K562 (cell line): ENCODE results near the gene RUNX1. TPM values are rescaled to one million over a fixed set of nuclear protein-coding genes. Genes with fewer than 3 reads are reported as not detected.

ENCODE experiments used
- ARNT ChIP-seq, 2 experiments: fragments of 450-650 bp; IDR thresholded peaks; 2 replicates each; pipeline ENCODE4 v1.6.1; 2016; ENCODE audit warnings: mild to moderate bottlenecking in 1 of 2
- BMI1 ChIP-seq: fragments of 150-350 bp; IDR thresholded peaks from 2 replicates; pipeline ENCODE4 v1.6.1; 2014; ENCODE audit warnings: low read length
- BRF1 ChIP-seq: IDR thresholded peaks from 3 replicates; pipeline ENCODE4 v1.6.1; 2011; ENCODE audit warnings: borderline replicate concordance, mild to moderate bottlenecking; ENCODE audit not compliant: insufficient read length; ENCODE audit errors: extremely low read depth
- CBX8 ChIP-seq: fragments of 200-600 bp; sonication (generic); IDR thresholded peaks from 2 replicates; pipeline ENCODE4 v1.6.1; 2012; ENCODE audit warnings: borderline replicate concordance, mixed run types, low read depth, mild to moderate bottlenecking, moderate library complexity, mixed read lengths, low read length, control low read depth, inconsistent platforms; ENCODE audit not compliant: poor library complexity, severe bottlenecking; ENCODE audit errors: extremely low read depth
- E2F3 ChIP-seq: fragments of 250-450 bp; sonication (Bioruptor Pico); IDR thresholded peaks from 2 replicates; pipeline ENCODE4 v1.4.0; 2020; ENCODE audit warnings: mild to moderate bottlenecking
- HEY1 ChIP-seq: fragments of 250-450 bp; sonication (Bioruptor Pico); IDR thresholded peaks from 2 replicates; pipeline ENCODE4 v1.5.0; 2020; ENCODE audit warnings: mild to moderate bottlenecking, moderate library complexity, borderline replicate concordance
- HNRNPL ChIP-seq: fragments of 200-400 bp; formaldehyde crosslinking; IDR thresholded peaks from 2 replicates; pipeline ENCODE4 v1.6.1; 2017; ENCODE audit warnings: low read depth, mild to moderate bottlenecking, low read length
- KAT7 ChIP-seq: sonication (generic); formaldehyde crosslinking; IDR thresholded peaks from 2 replicates; pipeline ENCODE4 v1.8.0; 2022; ENCODE audit warnings: missing genetic modification reagents, mild to moderate bottlenecking, borderline replicate concordance
- NFE2L1 ChIP-seq: fragments of 450-650 bp; IDR thresholded peaks from 2 replicates; pipeline ENCODE4 v1.6.1; 2016; ENCODE audit warnings: missing genetic modification characterization, low read depth, mild to moderate bottlenecking, missing compliant biosample characterization, moderate library complexity, borderline replicate concordance
- NONO ChIP-seq, 2 experiments: fragments of 200-400 bp in 1 of 2; fragments of 450-650 bp in 1 of 2; formaldehyde crosslinking in 1 of 2; IDR thresholded peaks; 2 replicates each; pipeline ENCODE4 v1.6.1; 2017; ENCODE audit warnings: low read depth in 2 of 2, mild to moderate bottlenecking in 2 of 2, moderate library complexity in 2 of 2, low read length in 1 of 2
- PRPF4 ChIP-seq: fragments of 200-400 bp; formaldehyde crosslinking; IDR thresholded peaks from one replicate; pipeline ENCODE4 v1.6.1; 2017; ENCODE audit warnings: low read length, low read depth, mild to moderate bottlenecking; ENCODE audit not compliant: insufficient read depth, poor library complexity, severe bottlenecking
- ZFP30 ChIP-seq: fragments of 250-450 bp; sonication (Bioruptor Pico); IDR thresholded peaks from 2 replicates; pipeline ENCODE4 v1.8.0; 2022; ENCODE audit warnings: moderate library complexity, mild to moderate bottlenecking, inconsistent platforms, borderline replicate concordance
- ZNF217 ChIP-seq: sonication (generic); formaldehyde crosslinking; IDR thresholded peaks from 2 replicates; pipeline ENCODE4 v1.8.0; 2022; ENCODE audit warnings: mild to moderate bottlenecking, missing genetic modification reagents
- ZNF3 ChIP-seq: fragments of 250-450 bp; sonication (Bioruptor Pico); IDR thresholded peaks from 2 replicates; pipeline ENCODE4 v1.5.0; 2021; ENCODE audit warnings: mild to moderate bottlenecking, moderate library complexity
- polyA plus RNA-seq, 8 experiments: library from polyadenylated mRNA; depleted of rRNA in 4 of 8; stranded (reverse) in 5 of 8; unstranded in 3 of 8; fragments of >200 nt; fragmentation: Nextera tagmentation in 2 of 8; fragmentation: Illumina TruSeq in 1 of 8; extraction: Ambion mirVana in 2 of 8; extraction: Trizol in 1 of 8; gene quantifications; 2 replicates each; pipeline versions ENCODE4 v1.2.1 to v1.2.3, GENCODE V29; 2011 to 2014; ENCODE audit warnings: inconsistent platforms in 1 of 8, missing spikeins in 1 of 8
- total RNA-seq, 7 experiments: library from RNA; depleted of rRNA in 6 of 7; stranded (reverse); fragments of >200 nt in 6 of 7; fragmentation: Illumina TruSeq in 2 of 7; extraction: Trizol in 2 of 7; gene quantifications; 2 replicates each; pipeline versions ENCODE4 v1.2.1 to v1.2.3, GENCODE V29; 2011 to 2021; ENCODE audit warnings: low replicate concordance in 1 of 7
- TF ChIP-seq, protein P1 (sequence below): fragments of 250-450 bp; sonication (Bioruptor Pico); IDR thresholded peaks from 2 replicates; pipeline ENCODE4 v1.5.0; 2021
- TF ChIP-seq, protein P2 (sequence below), 2 experiments: IDR thresholded peaks; 2 replicates each; pipeline ENCODE4 v1.6.1; 2012; ENCODE audit warnings: improper control_type of control experiment in 2 of 2, low read depth in 2 of 2, low read length in 2 of 2, borderline replicate concordance in 1 of 2
- TF ChIP-seq, protein P3 (sequence below): fragments of 250-450 bp; sonication (Bioruptor Pico); IDR thresholded peaks from 2 replicates; pipeline ENCODE4 v1.8.0; 2021; ENCODE audit warnings: moderate library complexity, mild to moderate bottlenecking, inconsistent platforms
- TF ChIP-seq, protein P4 (sequence below): sonication (generic); formaldehyde crosslinking; IDR thresholded peaks from 2 replicates; pipeline ENCODE4 v1.8.0; 2022; ENCODE audit warnings: missing genetic modification reagents, mild to moderate bottlenecking, borderline replicate concordance

Gene RUNX1
- total and polyA plus RNA-seq, 9 of the 15 experiments (the other 6 are each of a cell fraction or from before 2014, with no cell fraction given) = 2.2 to 68.6 (median 17.8) TPM

DNA sequence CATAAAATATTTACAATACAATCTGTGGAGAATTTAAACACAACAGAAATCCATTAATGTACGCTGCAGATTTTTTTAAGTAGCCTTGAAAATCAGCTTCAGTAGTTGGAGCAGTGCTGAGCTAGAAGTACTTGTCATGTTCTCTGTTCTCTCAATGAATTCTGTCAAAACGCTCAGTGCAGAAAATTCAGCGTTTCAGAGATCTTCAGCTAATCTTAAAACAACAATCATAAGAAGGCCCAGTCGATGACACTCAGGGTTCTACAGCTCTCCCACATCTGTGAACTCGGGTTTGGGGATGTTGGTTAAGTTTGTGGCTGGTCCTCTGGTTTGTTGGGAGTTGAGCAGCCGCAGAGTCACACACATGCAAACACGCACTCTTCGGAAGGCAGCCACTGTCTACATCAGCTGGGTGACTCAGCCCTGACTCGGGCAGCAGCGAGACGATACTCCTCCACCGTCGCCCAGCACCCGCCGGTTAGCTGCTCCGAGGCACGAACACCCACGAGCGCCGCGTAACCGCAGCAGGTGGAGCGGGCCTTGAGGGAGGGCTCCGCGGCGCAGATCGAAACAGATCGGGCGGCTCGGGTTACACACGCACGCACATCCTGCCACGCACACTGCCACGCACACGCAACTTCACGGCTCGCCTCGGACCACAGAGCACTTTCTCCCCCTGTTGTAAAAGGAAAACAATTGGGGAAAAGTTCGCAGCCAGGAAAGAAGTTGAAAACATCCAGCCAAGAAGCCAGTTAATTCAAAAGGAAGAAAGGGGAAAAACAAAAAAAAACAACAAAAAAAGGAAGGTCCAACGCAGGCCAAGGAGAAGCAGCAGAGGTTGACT is 161.2 kb downstream of the RUNX1 start (continued):
- TF ChIP-seq BMI1 (0 out of 2 replicates have a peak, but pooled peaks have one; percentile 14), ARNT (IDR thresholded peaks at IDR 0.05) (peak in 1 of 2 experiments; percentile 51; a peak in 1 of 4 replicates), PRPF4 (no peak), ZNF3 (CRISPR knock-in tag) (no peak), NONO (IDR thresholded peaks at IDR 0.05; ENCODE audit: low read depth in 2 of 2, low read length in 1 of 2) (0 out of 4 replicates have a peak, but pooled peaks of 1 of the 2 experiments have one; percentile 22), CBX8 (no peak), BRF1 (no peak), NFE2L1 (no peak), KAT7 (CRISPR knock-in tag) (peak; percentile 69; the same call in 1 of the 2 replicates), ZFP30 (no peak; the same call in 1 of the 2 replicates), E2F3 (CRISPR knock-in tag) (no peak), ZNF217 (CRISPR knock-in tag) (no peak), HNRNPL (no peak), HEY1 (no peak)
- TF ChIP-seq, protein P1, sequence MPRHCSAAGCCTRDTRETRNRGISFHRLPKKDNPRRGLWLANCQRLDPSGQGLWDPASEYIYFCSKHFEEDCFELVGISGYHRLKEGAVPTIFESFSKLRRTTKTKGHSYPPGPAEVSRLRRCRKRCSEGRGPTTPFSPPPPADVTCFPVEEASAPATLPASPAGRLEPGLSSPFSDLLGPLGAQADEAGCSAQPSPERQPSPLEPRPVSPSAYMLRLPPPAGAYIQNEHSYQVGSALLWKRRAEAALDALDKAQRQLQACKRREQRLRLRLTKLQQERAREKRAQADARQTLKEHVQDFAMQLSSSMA (CRISPR knock-in tag) = no peak
- TF ChIP-seq, protein P2, sequence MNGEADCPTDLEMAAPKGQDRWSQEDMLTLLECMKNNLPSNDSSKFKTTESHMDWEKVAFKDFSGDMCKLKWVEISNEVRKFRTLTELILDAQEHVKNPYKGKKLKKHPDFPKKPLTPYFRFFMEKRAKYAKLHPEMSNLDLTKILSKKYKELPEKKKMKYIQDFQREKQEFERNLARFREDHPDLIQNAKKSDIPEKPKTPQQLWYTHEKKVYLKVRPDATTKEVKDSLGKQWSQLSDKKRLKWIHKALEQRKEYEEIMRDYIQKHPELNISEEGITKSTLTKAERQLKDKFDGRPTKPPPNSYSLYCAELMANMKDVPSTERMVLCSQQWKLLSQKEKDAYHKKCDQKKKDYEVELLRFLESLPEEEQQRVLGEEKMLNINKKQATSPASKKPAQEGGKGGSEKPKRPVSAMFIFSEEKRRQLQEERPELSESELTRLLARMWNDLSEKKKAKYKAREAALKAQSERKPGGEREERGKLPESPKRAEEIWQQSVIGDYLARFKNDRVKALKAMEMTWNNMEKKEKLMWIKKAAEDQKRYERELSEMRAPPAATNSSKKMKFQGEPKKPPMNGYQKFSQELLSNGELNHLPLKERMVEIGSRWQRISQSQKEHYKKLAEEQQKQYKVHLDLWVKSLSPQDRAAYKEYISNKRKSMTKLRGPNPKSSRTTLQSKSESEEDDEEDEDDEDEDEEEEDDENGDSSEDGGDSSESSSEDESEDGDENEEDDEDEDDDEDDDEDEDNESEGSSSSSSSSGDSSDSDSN (IDR thresholded peaks at IDR 0.05; ENCODE audit: borderline replicate concordance in 1 of 2, low read depth in 2 of 2, low read length in 2 of 2) = peak; percentile 96 to 98; a peak in 3 of 4 replicates
- TF ChIP-seq, protein P3, sequence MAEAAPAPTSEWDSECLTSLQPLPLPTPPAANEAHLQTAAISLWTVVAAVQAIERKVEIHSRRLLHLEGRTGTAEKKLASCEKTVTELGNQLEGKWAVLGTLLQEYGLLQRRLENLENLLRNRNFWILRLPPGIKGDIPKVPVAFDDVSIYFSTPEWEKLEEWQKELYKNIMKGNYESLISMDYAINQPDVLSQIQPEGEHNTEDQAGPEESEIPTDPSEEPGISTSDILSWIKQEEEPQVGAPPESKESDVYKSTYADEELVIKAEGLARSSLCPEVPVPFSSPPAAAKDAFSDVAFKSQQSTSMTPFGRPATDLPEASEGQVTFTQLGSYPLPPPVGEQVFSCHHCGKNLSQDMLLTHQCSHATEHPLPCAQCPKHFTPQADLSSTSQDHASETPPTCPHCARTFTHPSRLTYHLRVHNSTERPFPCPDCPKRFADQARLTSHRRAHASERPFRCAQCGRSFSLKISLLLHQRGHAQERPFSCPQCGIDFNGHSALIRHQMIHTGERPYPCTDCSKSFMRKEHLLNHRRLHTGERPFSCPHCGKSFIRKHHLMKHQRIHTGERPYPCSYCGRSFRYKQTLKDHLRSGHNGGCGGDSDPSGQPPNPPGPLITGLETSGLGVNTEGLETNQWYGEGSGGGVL = 0 out of 2 replicates have a peak, but pooled peaks have one; percentile 20
- TF ChIP-seq, protein P4, sequence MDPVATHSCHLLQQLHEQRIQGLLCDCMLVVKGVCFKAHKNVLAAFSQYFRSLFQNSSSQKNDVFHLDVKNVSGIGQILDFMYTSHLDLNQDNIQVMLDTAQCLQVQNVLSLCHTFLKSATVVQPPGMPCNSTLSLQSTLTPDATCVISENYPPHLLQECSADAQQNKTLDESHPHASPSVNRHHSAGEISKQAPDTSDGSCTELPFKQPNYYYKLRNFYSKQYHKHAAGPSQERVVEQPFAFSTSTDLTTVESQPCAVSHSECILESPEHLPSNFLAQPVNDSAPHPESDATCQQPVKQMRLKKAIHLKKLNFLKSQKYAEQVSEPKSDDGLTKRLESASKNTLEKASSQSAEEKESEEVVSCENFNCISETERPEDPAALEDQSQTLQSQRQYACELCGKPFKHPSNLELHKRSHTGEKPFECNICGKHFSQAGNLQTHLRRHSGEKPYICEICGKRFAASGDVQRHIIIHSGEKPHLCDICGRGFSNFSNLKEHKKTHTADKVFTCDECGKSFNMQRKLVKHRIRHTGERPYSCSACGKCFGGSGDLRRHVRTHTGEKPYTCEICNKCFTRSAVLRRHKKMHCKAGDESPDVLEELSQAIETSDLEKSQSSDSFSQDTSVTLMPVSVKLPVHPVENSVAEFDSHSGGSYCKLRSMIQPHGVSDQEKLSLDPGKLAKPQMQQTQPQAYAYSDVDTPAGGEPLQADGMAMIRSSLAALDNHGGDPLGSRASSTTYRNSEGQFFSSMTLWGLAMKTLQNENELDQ (CRISPR knock-in tag) = no peak
- TF ChIP-seq, all 486 proteins: peak for 171
